LoVo (cell line): ENCODE measurements around the gene UGT1A10.
"Not testable (repeated sequence)": the region's sequence is repeated elsewhere in the genome, so short reads cannot be mapped to it uniquely, and the experiment has no call there.

Experiments used
- DNase-seq: peaks from one replicate; pipeline ENCODE4 v3.0.0-alpha.2; 2016; ENCODE audit warnings: low spot score

Gene UGT1A10

DNA sequence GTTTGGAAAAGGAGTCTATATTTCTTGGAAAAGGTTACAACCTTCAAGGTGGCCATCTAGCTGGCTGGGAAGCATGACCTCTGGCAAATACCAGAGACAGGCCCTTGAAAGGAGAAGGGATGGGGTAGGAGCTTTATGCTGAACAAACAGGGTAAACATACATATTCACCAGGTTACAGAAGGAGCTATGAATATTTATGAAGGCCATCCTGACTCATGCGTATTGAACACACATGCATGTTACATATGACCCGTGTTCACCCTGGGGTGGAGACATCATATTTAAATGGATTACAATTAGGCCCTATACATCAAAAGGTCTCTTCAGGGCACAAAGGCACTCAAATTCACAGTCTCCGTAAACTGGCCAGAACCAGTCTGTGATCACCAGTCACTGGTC, 19.7 kb downstream of the UGT1A10 start:
- not testable (repeated sequence) for DNase-seq

DNA sequence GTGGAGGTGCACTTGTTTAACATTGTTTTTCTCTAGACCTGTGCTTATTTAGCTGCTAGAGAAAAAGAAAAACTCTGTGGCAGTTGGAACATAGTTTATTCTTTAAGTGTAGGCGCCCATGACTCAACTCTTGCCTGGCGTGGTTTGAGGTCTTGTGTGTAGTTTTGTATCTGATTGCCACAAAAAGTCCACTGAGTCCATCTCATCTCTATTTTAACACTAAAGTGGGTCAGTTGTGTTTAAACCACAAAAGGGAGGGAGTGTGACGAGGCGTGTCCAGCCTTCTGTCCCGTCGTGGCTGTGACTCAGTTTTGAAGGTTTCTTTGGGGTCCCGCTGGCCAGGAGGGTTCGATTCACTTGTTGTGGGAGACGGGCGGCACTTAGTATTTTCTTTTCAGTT, 20.2 kb downstream of the UGT1A10 start:
- no peak for DNase-seq

DNA sequence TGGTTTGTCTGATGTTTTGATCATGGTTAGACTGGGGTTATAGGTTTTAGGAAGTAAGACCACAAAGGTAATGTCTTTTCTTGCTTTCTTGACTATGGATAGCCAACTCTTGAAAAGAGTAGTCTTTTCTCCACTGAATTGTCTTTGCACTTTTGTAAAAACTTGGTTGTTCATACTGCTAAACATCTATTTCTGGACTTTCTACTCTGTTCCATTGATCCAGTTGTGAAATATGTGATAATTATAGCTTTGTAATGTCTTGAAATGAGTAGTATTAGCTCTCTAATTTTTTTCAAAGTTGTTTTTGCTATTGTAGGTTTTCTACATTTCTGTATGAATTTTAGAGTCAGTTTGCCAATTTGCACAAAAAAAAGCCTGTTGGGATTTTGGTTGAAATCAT, 22.4 kb downstream of the UGT1A10 start:
- DNase-seq: no peak

DNA sequence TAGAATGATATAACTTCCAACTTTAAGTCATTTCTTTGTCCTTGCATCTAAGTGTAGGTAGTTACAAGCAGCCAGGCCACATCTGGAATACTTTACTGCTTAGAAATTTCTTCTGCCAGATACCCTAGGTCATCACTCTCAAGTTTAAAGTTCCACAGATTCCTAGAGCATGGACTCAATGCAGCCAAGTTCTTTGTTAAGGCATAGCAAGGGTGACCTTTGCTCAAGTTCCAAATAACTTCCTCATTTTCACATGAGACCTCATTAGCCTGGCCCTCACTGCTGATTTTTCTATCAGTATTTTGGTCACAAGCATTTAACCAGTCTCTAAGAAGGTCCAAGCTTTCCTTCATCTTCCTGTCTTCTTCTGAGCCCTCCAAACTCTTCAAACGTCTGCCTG, 27.7 kb downstream of the UGT1A10 start:
- no peak for DNase-seq

DNA sequence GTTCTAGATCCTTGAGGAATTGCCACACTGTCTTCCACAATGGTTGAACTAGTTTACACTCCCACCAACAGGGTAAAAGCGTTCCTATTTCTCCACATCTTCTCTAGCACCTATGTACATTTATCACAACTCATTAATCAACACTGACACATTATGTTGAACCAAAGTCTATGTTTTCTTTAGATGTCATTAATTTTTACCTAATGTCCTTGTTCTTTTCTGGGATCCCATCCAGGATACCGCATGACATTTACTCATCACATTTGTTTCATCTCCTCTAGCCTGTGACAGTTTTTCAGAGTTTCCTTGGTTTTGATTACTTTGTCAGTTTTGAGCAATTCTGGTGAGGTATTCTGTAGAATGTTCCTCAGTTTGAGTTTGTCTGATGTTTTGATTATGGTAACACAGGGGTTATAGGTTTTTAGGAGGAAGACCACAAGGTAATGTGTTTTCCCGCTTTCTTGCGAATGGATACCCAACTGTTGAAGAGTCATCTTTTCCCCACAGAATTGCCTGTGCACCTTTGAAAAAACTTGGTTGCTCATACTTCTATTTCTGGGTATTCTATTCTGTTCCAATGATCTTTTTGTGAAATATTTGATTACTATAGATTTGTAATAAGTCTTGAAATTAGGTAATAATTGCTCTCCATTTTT, 32.5 kb downstream of the UGT1A10 start:
- DNase-seq: no peak

DNA sequence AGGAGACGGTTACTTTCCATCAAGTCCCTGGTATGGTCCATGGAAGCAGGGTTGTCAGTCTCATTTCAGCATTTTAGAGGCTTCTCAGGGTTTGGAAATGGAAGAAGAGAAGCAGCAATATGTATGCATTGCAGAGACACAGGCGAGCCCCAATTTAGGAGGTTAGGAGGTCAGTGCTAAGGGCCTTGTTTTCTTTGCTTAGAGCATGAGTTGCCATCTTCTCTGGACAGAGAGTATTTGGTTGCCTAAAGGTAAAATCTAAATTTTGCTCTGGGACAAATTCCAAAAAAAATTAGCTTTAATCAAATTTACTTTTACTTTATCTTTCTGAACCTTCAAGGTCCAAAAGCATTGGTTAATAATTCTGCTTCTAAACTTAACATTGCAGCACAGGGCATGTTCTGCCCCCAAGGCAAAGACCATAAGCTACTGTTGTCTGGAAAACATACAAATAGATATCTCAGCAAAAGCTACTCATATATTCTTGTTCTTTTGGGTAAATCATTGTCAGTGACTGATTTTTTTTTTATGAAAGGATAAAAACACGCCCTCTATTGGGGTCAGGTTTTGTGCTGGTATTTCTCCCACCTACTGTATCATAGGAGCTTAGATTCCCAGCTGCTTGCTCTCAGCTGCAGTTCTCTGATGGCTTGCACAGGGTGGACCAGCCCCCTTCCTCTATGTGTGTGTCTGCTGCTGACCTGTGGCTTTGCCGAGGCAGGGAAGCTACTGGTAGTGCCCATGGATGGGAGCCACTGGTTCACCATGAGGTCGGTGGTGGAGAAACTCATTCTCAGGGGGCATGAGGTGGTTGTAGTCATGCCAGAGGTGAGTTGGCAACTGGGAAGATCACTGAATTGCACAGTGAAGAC, 35.3 kb downstream of the UGT1A10 start, which contains the start of gene UGT1A9:
Gene UGT1A9, plus strand, starts transcription at position 609 of the 872 bp plus-strand sequence. Its CDS starts 37 bp downstream, at position 646.
- DNase-seq: no peak

DNA sequence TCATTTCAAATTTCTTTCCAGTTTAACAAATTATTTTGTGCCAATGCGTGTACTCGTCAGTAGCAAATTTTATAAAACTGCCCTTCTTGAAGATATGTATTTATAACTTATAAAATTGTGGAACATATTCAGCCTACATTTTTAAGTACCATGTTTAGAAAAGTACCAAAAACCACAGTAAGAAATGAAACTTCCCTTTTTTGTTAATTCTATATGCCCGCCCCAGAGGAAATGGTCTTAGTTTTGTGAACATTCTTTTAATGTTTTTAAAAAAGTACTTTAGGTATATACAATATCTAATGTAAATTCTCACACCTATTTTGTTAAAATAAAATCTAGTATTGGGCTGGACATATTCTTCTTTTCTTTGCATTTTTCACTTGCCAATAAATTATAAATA, 36.6 kb downstream of the UGT1A10 start:
- DNase-seq: no peak

DNA sequence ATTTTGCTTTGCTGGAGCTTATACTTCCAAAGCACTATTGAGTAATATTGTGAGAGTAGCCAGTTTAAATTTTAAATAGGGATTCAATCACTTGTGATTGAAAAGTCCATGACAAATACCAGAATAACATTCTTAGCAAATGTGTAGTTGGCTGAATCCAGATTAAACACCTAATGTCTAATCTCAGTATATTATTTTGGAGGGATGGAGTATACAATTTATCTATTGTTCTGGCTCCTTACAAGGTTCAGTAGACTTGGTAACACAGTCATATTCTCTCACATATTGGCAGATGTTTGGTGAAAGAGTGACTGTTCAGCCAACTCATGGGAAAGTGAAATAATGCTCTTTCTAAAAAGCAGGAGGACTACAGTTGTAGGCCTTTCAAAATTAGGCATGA, 37.6 kb downstream of the UGT1A10 start:
- no peak for DNase-seq

DNA sequence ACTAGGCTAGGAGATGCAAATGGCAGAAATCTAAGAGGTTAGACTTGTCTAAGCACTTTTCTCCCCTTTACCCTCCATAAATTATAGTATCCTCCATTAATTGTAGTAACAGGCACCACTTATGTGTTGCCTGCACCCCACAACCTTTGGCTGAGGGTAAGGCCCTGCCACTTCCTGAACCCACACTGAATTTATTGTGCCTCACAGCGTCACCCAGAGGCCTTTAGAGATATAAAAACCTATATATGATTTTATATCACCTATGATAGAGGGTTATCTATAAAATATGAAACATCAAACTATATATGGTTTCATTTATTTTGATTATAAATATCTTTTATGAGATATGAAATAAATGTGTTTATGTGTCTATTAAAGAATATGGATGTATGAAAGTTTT, 38.1 kb downstream of the UGT1A10 start:
- DNase-seq: no peak

DNA sequence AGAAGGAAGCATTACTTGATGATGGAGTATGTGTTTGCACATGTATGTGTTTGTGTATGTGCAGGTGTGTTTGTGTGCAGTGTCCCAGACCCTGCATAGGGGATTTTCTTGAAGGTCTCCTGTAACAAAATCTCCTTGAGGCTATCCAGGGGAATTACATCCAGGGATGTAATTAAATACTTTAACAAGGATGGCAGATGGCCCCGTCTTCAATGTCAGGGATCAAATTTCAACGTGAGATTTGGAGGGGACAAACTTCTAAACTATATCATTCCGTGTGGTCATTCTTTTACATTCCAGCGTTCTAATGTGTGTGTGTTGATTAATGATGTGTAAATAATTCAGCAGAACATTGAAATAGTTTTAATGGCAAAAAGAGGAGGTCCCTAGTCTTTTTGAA, 38.7 kb downstream of the UGT1A10 start:
- DNase-seq: no peak

DNA sequence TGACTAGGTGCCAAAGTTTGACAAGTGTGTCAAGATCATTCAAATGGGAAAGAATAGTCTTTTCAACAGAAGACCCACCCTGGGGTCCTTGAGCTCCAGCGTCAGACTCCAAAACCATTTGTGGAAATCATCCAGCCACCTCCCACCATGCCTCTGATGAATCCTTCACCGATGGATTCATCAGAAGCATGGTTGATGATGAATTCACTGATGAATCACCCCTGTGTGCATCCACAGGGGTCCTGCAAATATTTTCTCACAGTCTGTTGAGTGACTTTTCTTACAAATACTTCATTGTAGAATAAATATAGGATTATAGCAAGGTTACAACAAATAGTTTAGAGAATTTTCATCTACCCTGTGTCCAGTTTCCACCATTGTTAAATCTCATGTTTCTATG, 39.8 kb downstream of the UGT1A10 start:
- DNase-seq: no peak

DNA sequence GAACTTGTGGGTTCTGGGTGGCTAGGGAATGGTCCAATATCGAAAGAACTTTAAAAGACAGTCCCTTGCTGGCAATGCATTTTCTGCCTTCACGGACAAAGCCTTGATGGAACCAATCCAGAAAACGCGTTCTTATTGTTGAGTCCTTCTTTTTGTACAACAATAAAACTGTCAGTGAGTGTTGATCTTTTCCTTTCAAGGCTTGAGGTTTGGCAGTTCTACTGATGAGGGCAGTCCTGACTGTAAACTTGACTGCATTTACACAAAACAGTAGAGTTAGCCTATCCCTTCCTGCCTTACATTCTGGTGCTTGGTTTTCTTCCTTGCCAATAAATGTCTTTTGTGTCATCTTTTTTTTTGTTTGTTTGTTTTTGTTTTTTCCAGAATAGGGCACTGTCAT, 42.9 kb downstream of the UGT1A10 start:
- no peak for DNase-seq

DNA sequence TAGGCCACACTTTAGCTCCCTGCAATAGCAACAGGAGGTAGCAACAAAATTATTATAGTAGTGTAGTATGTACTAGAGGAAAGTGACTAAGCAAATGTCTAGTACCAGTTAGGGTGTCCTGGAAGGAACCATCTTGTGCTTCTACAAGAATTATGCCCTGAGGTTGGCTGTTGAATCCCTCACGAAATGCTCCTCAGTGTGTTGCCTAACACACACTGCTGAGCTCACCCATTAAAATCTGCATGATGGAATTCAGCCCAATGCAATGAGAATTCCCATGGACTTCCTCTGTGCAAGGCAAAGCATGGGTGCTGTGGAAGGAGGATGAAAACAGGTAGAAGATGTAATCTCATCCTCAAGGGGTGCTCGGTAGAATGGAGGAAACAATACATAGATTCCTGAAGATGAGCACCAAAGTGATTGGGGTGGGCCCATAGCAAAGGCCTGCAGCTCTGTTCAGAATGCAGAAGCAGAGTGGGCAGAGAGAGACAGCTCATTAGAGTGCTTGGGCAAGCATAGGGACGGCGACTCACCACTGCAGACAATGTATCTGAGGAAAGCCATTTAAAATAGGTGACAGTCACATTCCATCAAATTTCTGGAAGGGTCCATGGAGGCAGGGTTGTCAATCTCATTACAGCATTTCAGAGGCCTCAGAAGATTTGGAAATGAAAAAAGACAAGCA, 44.3 kb downstream of the UGT1A10 start:
- no peak for DNase-seq

DNA sequence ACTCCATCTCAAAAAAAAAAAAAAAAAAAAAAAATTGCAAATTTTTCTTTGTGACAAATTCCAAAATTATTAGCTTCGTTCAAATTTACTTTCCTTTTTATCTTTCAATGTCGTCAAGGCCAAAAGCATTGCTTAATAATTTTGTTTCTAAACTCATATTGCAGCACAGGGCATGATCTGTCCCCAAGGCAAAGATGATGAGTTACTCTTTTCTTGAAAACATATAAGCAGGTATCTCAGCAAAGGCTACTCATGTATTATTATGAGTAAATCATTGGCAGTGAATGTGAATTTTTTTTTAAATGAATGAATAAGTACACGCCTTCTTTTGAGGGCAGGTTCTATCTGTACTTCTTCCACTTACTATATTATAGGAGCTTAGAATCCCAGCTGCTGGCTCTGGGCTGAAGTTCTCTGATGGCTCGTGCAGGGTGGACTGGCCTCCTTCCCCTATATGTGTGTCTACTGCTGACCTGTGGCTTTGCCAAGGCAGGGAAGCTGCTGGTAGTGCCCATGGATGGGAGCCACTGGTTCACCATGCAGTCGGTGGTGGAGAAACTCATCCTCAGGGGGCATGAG, 45.4 kb downstream of the UGT1A10 start, which contains the start of gene UGT1A7:
Gene UGT1A7, plus strand, starts transcription at position 381 of the 579 bp plus-strand sequence. Its CDS starts 37 bp downstream, at position 418.
- DNase-seq: no peak

DNA sequence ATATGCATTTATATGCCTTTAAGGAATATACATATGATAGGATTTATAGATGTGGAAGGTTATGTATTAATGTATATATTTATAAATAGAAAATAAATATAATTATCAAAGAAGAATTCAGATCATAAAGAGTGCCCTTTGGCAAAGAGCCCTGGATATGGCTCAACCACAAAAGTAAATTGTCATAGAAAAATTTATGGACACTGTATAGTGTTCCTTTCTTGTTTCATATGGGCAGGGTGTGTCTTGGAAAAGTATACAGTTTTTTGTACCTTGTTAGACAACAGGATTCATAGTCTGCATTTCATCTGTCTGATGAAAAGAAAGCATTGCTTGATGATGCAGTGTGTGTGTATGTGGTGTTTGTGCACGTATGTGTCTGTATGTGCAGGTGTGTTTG, 48.4 kb downstream of the UGT1A10 start:
- peak; percentile 67 for DNase-seq

DNA sequence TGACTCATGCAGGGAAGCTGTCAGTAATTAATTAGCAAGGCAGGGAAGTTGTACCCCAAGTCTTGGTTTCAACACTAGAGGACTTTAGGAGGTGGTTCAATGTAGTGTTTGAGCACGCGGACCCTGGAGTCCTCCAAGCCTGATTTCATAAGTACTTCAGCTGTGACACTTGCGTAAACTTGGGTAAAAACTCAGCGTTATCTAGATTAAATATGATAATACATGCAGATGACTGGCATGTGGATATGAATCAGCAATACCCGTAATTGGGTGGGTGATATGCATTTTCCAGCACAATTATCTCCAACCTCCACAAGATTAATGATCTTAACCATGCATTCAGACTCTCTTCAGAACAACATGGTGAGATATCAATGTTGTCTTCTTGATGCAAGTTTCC, 50.7 kb downstream of the UGT1A10 start:
- no peak for DNase-seq

DNA sequence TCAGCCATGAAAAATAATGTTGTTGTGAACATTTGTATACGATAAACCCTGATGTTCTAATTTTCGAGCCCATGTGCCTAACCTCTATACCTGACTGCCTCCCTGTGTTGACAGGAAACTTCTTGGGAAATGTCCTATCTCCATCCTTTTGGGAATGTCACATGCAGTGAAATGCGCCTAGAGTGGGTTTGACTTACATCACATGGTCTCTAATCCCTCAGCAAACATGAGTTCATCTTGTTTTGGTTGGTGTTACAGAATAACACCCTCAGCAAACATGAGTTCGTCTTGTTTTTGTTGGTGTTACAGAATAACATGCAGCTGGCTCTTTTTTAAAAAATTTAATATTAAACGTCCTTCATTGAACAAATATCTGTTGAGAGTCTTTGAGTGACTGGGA, 52.1 kb downstream of the UGT1A10 start:
- peak; percentile 38 for DNase-seq

DNA sequence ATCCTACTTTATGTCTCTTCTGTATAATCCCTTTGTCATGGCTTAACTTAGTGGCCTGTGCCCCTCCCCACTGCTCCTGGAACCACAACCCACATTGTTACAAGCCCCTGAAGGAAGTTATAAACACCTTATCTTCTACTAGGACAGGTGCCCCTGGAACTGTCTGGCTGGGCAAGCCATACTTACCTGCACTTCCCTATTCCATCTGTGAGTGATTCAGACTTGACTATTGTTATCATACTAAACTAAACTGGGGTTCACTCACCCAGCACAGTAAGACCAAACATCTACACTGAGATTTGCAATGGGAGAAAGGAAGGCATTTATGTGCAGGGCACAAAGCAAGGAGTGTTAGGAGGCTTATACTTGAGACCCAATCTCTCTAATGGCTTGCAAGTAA, 52.8 kb downstream of the UGT1A10 start:
- DNase-seq: peak; percentile 61

DNA sequence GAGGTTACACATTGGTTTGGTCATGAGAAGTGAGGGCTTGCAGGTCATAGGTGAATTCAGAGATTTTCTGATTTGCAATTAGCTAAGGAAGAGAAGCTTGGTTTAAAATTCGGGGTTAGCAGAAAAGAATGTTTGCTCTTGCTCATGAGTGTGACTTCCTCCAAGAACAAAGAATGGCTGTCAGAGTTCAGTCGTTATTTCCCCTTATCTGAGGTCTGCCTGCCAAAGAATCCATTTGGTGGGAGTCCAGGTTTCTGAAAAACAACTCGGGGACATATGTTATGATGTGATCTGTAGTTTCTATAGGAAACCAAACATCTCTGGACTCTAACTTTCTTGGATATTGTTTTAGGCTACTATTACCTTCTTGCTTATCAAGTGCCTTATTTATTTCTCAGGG, 53.3 kb downstream of the UGT1A10 start:
- DNase-seq: peak; percentile 31

DNA sequence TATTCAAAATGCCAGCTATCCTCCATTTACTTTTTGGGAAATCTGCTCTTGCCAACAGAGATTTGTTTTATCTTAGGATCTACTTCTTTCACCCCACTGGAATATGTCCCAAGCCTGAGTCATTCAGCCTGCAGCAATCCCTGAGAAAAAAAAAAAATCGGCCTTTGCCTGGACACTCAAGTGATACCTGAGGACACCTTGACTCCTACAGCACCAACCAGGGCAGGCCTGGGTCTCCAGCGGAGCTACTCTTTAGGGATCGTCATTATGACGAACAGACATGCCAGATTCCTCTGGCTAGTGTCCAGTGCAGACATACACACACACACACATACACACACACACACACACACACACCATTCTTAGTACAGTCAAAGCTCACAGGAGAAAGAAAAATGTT, 54.2 kb downstream of the UGT1A10 start:
- peak; percentile 80 for DNase-seq

DNA sequence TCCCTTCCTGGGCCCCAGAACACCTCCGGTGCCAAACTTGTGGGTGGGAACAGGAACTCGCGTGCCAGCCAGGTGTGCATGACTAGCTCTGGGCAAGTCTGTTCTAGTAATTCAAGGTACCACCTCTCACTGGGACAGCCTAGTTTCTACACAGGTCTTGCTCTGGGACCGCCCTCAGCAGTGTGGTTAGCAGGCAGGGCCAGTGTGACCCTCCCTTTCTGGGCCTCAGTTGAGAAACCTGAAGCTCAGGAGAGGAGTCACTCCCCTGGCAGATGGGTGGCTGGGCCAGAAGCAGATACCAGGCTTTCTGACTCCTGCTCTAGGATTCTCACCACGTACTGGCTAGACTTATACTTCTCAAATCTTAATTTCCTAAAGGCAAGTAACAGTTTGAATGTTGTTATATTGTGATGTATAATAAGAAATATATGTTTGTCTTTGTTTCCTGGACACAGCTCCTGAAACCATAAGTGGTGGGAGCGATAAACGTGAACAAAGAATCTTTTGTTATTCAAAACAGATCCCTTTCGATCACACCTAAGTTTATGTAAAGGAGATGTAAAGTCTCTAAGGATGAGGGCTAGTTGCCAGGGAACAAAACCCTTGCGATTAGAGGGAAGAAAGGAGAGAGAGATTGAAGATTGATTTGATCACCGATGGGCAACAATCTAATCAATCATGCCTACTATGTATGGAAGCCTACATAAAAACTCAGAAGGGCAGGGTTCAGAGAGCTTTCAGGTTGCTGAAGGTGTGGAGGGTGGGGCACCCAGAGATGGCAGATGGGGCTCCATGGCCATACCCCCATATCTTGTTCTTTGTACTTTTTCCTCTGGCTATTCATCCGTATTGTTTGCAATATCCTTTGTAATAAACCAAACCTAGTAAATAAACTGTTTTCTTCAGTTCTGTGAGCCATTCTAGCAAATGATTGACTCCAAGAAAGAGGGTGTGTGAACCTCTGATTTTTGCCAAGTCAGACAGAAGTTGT, 55.5 kb downstream of the UGT1A10 start:
- DNase-seq: peak; percentile 88
